CD8-positive, alpha-beta memory T cell (primary cell): ENCODE results near the gene DTD1. TPM values are rescaled to one million over a fixed set of nuclear protein-coding genes. Genes with fewer than 3 reads are reported as not detected.

Source experiments
- CTCF ChIA-PET: fragments of 350-600 bp; sonication (Branson Sonifier 250); formaldehyde crosslinking; loops from one replicate; lab custom pipeline; 2021; ENCODE audit warnings: antibody characterized with exemption; lab: Charles Lee
- POLR2A ChIA-PET: fragments of 350-600 bp; sonication (Branson Sonifier 250); formaldehyde crosslinking; loops from one replicate; lab custom pipeline; 2021; ENCODE audit warnings: antibody characterized with exemption; lab: Charles Lee
- DNase-seq, 5 donors: peaks; one replicate each; pipeline versions ENCODE4 v3.0.0 to v3.0.0-alpha.2; 2020 to 2022; ENCODE audit warnings: mixed read lengths in 1 of 5
- H3K27ac ChIP-seq: one replicate; pipeline ENCODE4 v1.7.0; 2013; ENCODE audit warnings: low read depth, mild to moderate bottlenecking, low read length, moderate library complexity
- H3K27me3 ChIP-seq: 2 replicates; pipeline ENCODE4 v1.7.0; 2013; ENCODE audit warnings: low read length, mild to moderate bottlenecking; ENCODE audit not compliant: insufficient read depth, poor library complexity, severe bottlenecking
- H3K36me3 ChIP-seq: 2 replicates; pipeline ENCODE4 v1.7.0; 2013; ENCODE audit warnings: mild to moderate bottlenecking, low read length, moderate library complexity; ENCODE audit not compliant: insufficient read depth
- H3K4me1 ChIP-seq: 2 replicates; pipeline ENCODE4 v1.7.0; 2013; ENCODE audit warnings: mild to moderate bottlenecking, low read length, moderate library complexity; ENCODE audit not compliant: insufficient read depth
- H3K4me3 ChIP-seq: 2 replicates; pipeline ENCODE4 v1.7.0; 2013; ENCODE audit warnings: mild to moderate bottlenecking, low read length
- H3K9me3 ChIP-seq: 2 replicates; pipeline ENCODE4 v1.7.0; 2013; ENCODE audit warnings: mild to moderate bottlenecking, low read length
- H3K27ac Mint-ChIP-seq, 8 donors: one replicate each; pipeline ENCODE4 v1.8.0; 2020 to 2021; ENCODE audit warnings: mixed read lengths in 8 of 8, mild to moderate bottlenecking in 6 of 8, inconsistent platforms in 3 of 8, moderate library complexity in 3 of 8
- H3K27me3 Mint-ChIP-seq, 2 donors: one replicate each; pipeline ENCODE4 v1.8.0; 2020 to 2021; ENCODE audit warnings: mixed read lengths in 2 of 2, mild to moderate bottlenecking in 1 of 2, moderate library complexity in 1 of 2
- H3K36me3 Mint-ChIP-seq, 3 donors: one replicate each; pipeline ENCODE4 v1.8.0; 2020 to 2021; ENCODE audit warnings: mixed read lengths in 3 of 3, inconsistent platforms in 1 of 3, mild to moderate bottlenecking in 1 of 3
- H3K4me1 Mint-ChIP-seq, 3 donors: one replicate each; pipeline ENCODE4 v1.8.0; 2020 to 2021; ENCODE audit warnings: mixed read lengths in 3 of 3, inconsistent platforms in 1 of 3, mild to moderate bottlenecking in 1 of 3
- H3K4me3 Mint-ChIP-seq, 7 donors: one replicate each; pipeline ENCODE4 v1.8.0; 2020 to 2021; ENCODE audit warnings: mixed read lengths in 7 of 7, mild to moderate bottlenecking in 6 of 7, moderate library complexity in 4 of 7, inconsistent platforms in 2 of 7
- H3K9me3 Mint-ChIP-seq, 5 donors: one replicate each; pipeline ENCODE4 v1.8.0; 2020 to 2022; ENCODE audit warnings: mixed read lengths in 5 of 5, mild to moderate bottlenecking in 3 of 5, moderate library complexity in 2 of 5, inconsistent platforms in 1 of 5
- polyA plus RNA-seq: library from polyadenylated mRNA; unstranded; fragments of 300-500 nt; fragmentation: Illumina TruSeq; gene quantifications from one replicate; pipeline ENCODE4 v1.2.3, GENCODE V29; 2021
- total RNA-seq, 2 experiments: library from RNA; stranded (reverse); gene quantifications; one replicate each; pipeline ENCODE4 v1.2.3, GENCODE V29; 2021

Gene DTD1
- total and polyA plus RNA-seq, 3 experiments from 2014 or later, result 59.6 to 60.8 (median 60.2) TPM

DNA sequence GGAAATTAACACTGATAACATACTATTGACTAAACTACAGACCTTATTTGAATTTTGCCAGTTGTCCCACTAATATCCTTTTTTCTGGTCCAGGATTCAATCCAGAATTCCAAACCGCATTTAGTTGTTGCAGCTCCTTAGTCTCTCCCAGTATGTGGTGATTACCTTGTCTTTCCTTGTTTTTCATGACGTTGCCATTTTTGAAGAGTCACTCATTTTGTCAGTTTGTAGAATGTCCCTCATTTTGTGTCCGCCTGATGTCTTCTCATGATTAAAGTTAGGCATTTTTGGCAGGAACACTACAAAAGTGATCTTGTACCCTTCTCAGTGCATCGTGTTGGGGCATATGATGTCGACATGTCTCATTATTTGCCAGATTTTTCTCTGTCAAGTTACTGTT, 33.1 kb downstream of the DTD1 start:
- H3K4me3 Mint-ChIP-seq, result no peak overlapping the region
- Histone ChIP-seq H3K27me3 (no peaks in the 10 kb centered on the region), H3K4me1 (no peaks in the 10 kb centered on the region), H3K4me3 (no peak overlapping the region), H3K9me3 (no peaks in the 10 kb centered on the region), H3K27ac (no peak overlapping the region), H3K36me3 (no peaks in the 10 kb centered on the region)
- no peak for DNase-seq
- H3K9me3 Mint-ChIP-seq, result no peaks in the 10 kb centered on the region
- H3K27me3 Mint-ChIP-seq, result no peaks in the 10 kb centered on the region
- ChIA-PET CTCF (no interaction called here), POLR2A (no interaction called here)
- peaks cover 4 to 12% (median 9%) of the 10 kb centered on the region in 3 donors for H3K4me1 Mint-ChIP-seq
- no peak overlapping the region for H3K27ac Mint-ChIP-seq
- H3K36me3 Mint-ChIP-seq, result peaks cover 0 to 34% (median 5%) of the 10 kb centered on the region in 3 donors

DNA sequence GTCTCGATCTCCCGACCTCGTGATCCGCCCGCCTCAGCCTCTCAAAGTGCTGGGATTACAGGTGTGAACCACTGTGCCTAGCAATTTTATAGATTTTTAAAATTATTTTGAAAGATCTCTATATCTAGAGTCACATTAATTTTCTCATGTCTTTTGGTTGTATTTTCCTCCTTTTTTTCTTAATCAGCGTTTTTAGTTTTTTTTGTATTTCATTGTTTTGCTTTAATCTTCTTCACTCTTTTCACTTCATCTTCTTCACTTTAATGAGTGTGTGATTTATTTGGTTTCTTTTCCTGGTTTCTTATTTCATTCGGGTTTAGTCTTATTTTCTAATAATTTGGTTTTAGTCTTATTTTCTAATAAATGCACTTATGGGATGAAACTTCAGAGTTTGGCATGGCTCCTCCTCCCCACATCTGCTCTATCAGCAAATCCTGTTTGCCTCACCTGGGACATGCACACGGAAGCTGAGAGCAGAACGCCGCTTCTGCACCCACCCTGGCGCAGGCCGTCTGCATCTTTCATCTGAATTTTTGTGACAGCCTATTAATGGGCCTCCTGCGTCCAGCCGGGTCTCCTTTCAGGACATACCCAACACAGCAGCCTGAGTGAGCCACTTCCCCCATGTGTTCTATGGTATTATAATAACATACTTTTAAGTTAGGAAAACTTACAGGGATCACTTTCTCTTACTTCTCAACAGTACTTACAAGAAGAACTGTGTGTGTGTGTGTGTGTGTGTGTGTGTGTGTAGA, 35.5 kb downstream of the DTD1 start:
- H3K27me3 ChIP-seq, result no peaks in the 10 kb centered on the region
- ChIA-PET CTCF (interaction anchor here (1.2 to 1.7 kb wide), 2 partner anchors 10 to 171 kb away, joined by 3 to 5 read pairs; no protein-coding TSS in a partner anchor), POLR2A (no interaction called here)
- H3K4me3 ChIP-seq, result no peak overlapping the region
- no peak overlapping the region for H3K4me3 Mint-ChIP-seq
- no peak overlapping the region for H3K27ac ChIP-seq
- no peak for DNase-seq
- no peaks in the 10 kb centered on the region for H3K36me3 ChIP-seq
- no peaks in the 10 kb centered on the region for H3K27me3 Mint-ChIP-seq
- H3K9me3 ChIP-seq, result no peaks in the 10 kb centered on the region
- H3K4me1 Mint-ChIP-seq, result peaks cover 3 to 9% (median 8%) of the 10 kb centered on the region in 3 donors
- H3K4me1 ChIP-seq, result no peaks in the 10 kb centered on the region
- H3K36me3 Mint-ChIP-seq, result peaks cover 2 to 38% (median 5%) of the 10 kb centered on the region in 3 donors
- no peaks in the 10 kb centered on the region for H3K9me3 Mint-ChIP-seq
- H3K27ac Mint-ChIP-seq, result no peak overlapping the region

DNA sequence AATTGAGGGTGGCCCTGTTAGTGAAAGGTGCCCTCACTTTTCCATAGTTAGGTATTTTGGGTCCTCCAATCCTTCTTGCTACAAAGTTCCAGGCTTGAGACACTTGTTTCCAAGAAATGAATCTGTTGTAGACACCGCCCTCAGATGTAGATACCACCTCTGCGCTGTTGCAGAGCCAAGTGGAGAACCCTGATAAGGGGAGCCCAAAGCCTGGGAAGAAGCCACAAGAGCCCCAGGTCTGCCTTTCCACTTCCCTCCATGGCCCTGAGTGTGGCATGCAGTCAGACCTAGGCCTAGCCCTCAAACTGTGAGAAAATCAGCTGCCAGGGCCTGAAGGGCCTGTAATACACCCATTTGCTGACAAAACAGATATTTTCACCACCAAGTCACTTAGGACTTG, 37.1 kb downstream of the DTD1 start:
- POLR2A ChIA-PET, result no interaction called here
- H3K36me3 ChIP-seq, result no peaks in the 10 kb centered on the region

DNA sequence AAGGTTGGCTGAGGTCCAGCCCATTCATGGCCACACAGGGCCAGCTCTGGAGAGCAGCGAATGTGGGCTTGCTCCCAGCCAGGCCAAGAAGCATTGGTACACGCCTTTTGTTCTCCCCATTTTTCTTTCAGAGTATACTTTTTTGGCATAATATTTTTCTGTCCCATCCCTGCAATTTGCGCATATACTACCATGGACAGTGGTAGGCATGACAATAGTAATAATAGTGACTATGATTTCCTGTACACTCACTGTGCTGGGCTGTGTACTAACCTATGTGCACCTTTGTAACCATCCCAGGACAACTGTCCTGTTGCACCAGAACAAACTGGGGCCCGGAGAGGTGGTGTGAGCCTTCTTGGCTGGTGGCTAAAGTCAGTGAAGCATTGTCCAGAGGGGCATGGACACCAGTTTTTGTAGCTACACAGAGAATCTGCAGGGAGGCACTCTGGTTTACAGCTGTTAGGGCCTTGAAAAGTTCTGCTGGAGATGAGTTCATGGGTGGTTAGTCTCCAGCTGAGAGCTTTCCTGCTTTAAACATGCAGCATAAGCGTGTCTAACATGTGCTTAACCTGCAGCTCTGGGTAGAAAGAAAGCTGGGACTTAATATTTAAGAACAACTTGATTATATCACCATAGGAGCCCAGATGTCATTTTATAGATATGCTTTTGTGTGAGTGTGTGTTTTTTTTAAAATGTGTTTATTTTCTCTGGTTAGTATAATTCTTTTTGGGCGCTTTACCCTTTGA, 38.2 kb downstream of the DTD1 start:
- Histone ChIP-seq H3K27me3 (no peaks in the 10 kb centered on the region), H3K4me1 (no peaks in the 10 kb centered on the region), H3K4me3 (no peak overlapping the region), H3K36me3 (no peaks in the 10 kb centered on the region), H3K9me3 (no peaks in the 10 kb centered on the region), H3K27ac (no peak overlapping the region)
- ChIA-PET CTCF (interaction anchor here (0.8 kb wide), 1 partner anchor 10 kb away, joined by 3 read pairs; no protein-coding TSS in a partner anchor), POLR2A (no interaction called here)
- H3K9me3 Mint-ChIP-seq, result no peaks in the 10 kb centered on the region
- H3K36me3 Mint-ChIP-seq, result peaks cover 5 to 48% (median 9%) of the 10 kb centered on the region in 3 donors
- peaks cover 3 to 6% (median 6%) of the 10 kb centered on the region in 3 donors for H3K4me1 Mint-ChIP-seq
- no peak for DNase-seq
- peak overlapping the region in 1 of 8 donors; percentile 47 for H3K27ac Mint-ChIP-seq
- no peaks in the 10 kb centered on the region for H3K27me3 Mint-ChIP-seq
- H3K4me3 Mint-ChIP-seq, result no peak overlapping the region

More for the DNA sequence above, 37.1 kb downstream of the DTD1 start:
- CTCF ChIA-PET, result interaction anchor here (1.7 kb wide), 1 partner anchor 8 kb away, joined by 5 read pairs; no protein-coding TSS in a partner anchor
- no peaks in the 10 kb centered on the region for H3K27me3 Mint-ChIP-seq
- Histone ChIP-seq H3K4me1 (no peaks in the 10 kb centered on the region), H3K27ac (no peak overlapping the region), H3K4me3 (no peak overlapping the region), H3K9me3 (no peaks in the 10 kb centered on the region), H3K27me3 (no peaks in the 10 kb centered on the region)
- H3K36me3 Mint-ChIP-seq, result peaks cover 5 to 44% (median 5%) of the 10 kb centered on the region in 3 donors
- DNase-seq, result no peak
- no peaks in the 10 kb centered on the region for H3K9me3 Mint-ChIP-seq
- H3K27ac Mint-ChIP-seq, result peak overlapping the region in 1 of 8 donors; percentile 46
- no peak overlapping the region for H3K4me3 Mint-ChIP-seq
- peaks cover 3 to 8% (median 6%) of the 10 kb centered on the region in 3 donors for H3K4me1 Mint-ChIP-seq

DNA sequence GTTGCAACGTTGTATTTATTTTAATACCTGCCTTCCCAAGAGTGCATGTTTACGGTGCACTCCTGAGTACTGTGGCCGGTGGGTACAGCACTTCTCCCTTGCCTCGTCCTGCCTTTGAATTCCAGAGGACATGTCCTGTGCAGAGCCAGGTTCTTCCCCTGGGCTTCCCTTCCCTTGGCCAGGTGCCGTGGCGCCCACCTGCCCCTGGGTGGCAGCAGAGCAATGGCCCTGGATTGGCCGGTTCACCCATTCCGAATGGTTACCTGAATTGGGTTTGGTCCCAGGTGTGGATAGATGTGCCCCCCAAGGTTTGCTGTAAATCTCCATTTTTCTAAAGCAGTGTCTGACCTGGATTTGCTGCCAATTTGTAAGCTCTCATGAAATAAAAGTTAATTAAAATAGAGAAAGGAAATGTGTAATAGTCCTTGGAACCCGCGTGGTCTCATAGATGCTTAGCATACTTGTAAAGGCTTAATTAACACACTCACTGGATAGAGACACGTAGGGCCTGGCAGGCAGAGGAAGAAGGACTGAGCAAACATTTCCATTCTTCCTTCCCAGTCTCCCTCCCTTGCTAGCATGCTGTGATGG, 40.6 kb downstream of the DTD1 start:
- Mint-ChIP-seq H3K9me3 (no peaks in the 10 kb centered on the region), H3K4me1 (peaks cover 0 to 4% (median 3%) of the 10 kb centered on the region in 3 donors), H3K27ac (no peak overlapping the region), H3K36me3 (peaks cover 5 to 44% (median 14%) of the 10 kb centered on the region in 3 donors), H3K27me3 (no peaks in the 10 kb centered on the region), H3K4me3 (no peak overlapping the region)
- Histone ChIP-seq H3K27ac (no peak overlapping the region), H3K4me1 (no peaks in the 10 kb centered on the region), H3K36me3 (no peaks in the 10 kb centered on the region), H3K27me3 (no peaks in the 10 kb centered on the region), H3K4me3 (no peak overlapping the region), H3K9me3 (no peaks in the 10 kb centered on the region)
- ChIA-PET POLR2A (no interaction called here), CTCF (interaction anchor here (1.5 kb wide), 1 partner anchor 10 kb away, joined by 4 read pairs; no protein-coding TSS in a partner anchor)
- no peak for DNase-seq

DNA sequence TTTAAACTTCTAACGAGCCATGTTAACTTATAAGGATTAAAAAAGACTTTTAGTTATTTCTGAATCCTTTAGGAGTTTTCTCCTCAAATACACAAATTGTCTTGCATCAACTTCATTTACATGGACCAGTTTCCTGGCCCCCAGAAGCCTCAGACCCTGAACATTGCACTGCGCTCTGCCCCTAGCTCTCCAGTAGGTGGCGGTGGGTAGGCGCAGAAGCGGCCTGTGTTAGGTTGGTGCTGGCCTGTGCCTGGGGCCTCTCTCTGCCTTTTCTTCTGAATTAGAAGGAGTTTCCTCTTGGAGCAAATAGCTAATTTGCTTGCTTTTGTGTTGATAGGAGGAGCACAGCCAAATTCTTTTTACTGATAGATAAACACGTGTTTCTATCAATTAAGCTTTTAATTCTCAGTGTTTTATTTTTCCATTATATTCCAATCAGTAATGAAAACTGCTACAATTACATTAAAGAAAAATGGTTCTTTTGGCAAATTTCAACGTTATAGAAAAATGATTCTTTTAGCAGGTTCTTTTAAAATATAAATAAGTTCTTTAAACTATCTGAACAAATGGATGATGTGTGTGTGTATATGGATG, 44.4 kb downstream of the DTD1 start:
- peak; percentile 9 to 62 (median 19) for DNase-seq
- CTCF ChIA-PET, result interaction anchor here (0.6 to 1.2 kb wide), 8 partner anchors 36 to 1032 kb away, joined by 3 to 4 read pairs (median 3); no protein-coding TSS in a partner anchor
- peaks cover 1 to 4% (median 4%) of the 10 kb centered on the region in 3 donors for H3K4me1 Mint-ChIP-seq
- no peaks in the 10 kb centered on the region for H3K27me3 Mint-ChIP-seq
- H3K36me3 ChIP-seq, result peaks cover 5% of the 10 kb centered on the region
- H3K9me3 Mint-ChIP-seq, result no peaks in the 10 kb centered on the region
- H3K27ac Mint-ChIP-seq, result peak overlapping the region in 1 of 8 donors; percentile 12
- no peaks in the 10 kb centered on the region for H3K4me1 ChIP-seq
- no peaks in the 10 kb centered on the region for H3K9me3 ChIP-seq
- no peak overlapping the region for H3K4me3 Mint-ChIP-seq
- H3K27ac ChIP-seq, result no peak overlapping the region
- H3K27me3 ChIP-seq, result no peaks in the 10 kb centered on the region
- POLR2A ChIA-PET, result no interaction called here
- H3K4me3 ChIP-seq, result no peak overlapping the region
- peaks cover 5 to 61% (median 21%) of the 10 kb centered on the region in 3 donors for H3K36me3 Mint-ChIP-seq

DNA sequence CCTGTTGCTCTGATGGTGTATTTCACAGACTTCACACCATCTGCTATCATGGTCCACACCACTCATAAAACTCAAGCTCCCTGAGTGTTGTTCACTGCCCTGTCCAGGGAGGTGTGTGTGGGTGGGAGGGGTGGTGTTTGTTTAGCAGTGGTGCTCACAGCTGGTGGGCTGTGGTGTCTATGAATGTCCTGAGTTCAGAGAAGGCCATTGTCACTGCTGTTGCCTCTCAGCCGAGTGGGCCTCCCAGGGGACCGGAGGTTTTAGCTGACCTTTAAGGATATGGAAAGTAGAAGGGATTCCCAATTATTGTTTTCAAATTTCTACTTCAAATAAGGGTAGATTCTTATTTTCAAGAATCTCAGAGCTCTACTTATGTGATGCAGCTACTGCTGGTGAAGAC, 45.6 kb downstream of the DTD1 start:
- H3K4me3 ChIP-seq, result no peak overlapping the region
- peaks cover 5% of the 10 kb centered on the region for H3K36me3 ChIP-seq
- H3K27me3 ChIP-seq, result no peaks in the 10 kb centered on the region
- Mint-ChIP-seq H3K4me3 (no peak overlapping the region), H3K4me1 (peaks cover 0 to 4% (median 3%) of the 10 kb centered on the region in 3 donors), H3K36me3 (peaks cover 0 to 61% (median 28%) of the 10 kb centered on the region in 3 donors), H3K27ac (no peak overlapping the region), H3K9me3 (no peaks in the 10 kb centered on the region), H3K27me3 (no peaks in the 10 kb centered on the region)
- no peak for DNase-seq
- ChIA-PET POLR2A (interaction anchor here (0.6 kb wide), 1 partner anchor 25 kb away, joined by 4 read pairs; no protein-coding TSS in a partner anchor), CTCF (interaction anchor here (1.0 to 1.3 kb wide), 2 partner anchors 9 to 161 kb away, joined by 4 to 5 read pairs; no protein-coding TSS in a partner anchor)
- H3K4me1 ChIP-seq, result no peaks in the 10 kb centered on the region
- H3K27ac ChIP-seq, result no peak overlapping the region
- H3K9me3 ChIP-seq, result no peaks in the 10 kb centered on the region
